ENCODE measurements around the gene TBXA2R. TPM values are rescaled to one million over a fixed set of nuclear protein-coding genes. Genes with fewer than 3 reads are reported as not detected.

Gene TBXA2R
- total and polyA plus RNA-seq, 2 of the 8 experiments (the other 6 are each of a cell fraction or from before 2014, with no cell fraction given) = 0.39 to 0.50 TPM

DNA sequence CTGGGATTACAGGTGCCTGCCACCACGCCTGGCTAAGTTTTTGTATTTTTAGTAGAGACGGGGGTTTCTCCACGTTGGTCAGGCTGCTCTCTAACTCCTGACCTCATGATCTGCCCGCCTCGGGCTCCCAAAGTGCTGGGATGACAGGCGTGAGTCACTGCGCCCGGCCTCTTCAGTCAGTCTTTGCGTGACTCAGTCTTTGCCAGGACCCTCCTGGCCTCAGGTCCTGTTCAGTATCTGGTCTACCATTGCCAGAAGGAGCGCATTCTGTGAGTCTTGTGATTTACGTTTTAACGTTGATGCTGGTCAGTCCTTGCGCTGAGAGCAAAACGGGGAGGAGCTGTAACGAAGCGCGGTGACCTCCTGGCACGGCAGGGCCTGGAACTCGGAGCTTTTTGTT, 41.5 kb downstream of the TBXA2R start:
- H3K4me1 ChIP-seq (replicated peaks in 1 of 4; ENCODE audit: control insufficient read depth in 3 of 4, insufficient read depth in 4 of 4, low read length in 3 of 4) = no peaks in the 10 kb centered on the region
- H4K20me1 ChIP-seq (replicated peaks in 1 of 2; ENCODE audit: control insufficient read depth in 1 of 2, insufficient read depth in 2 of 2, low read length in 2 of 2) = no peaks in the 10 kb centered on the region
- no peak overlapping the region for H3K4me2 ChIP-seq (ENCODE audit: insufficient read depth in 1 of 2, low read depth in 2 of 2, low read length in 2 of 2)
- no peak overlapping the region for H2BK12ac ChIP-seq (ENCODE audit: low read depth, low read length)
- no peaks in the 10 kb centered on the region for H3K79me2 ChIP-seq (ENCODE audit: control insufficient read depth in 1 of 2, insufficient read depth in 2 of 2, low read length in 2 of 2)
- no peaks in the 10 kb centered on the region for H3K36me3 ChIP-seq (ENCODE audit: control insufficient read depth in 2 of 4, insufficient read depth in 4 of 4, low read length in 3 of 4)
- no peak overlapping the region for H2BK120ac ChIP-seq (replicated peaks; ENCODE audit: low read depth, low read length)
- no peak overlapping the region for H3K18ac ChIP-seq (ENCODE audit: extremely low read depth, low read length)
- H3K9me3 ChIP-seq (ENCODE audit: insufficient read depth in 2 of 2, low read depth in 1 of 2, low read length in 1 of 2) = no peaks in the 10 kb centered on the region
- no peak overlapping the region for H2AFZ ChIP-seq (ENCODE audit: low read length)
- no peak overlapping the region for H4K8ac ChIP-seq (ENCODE audit: extremely low read depth, insufficient read depth, low read length)
- POLR2A ChIA-PET (ENCODE audit: partially characterized antibody) = interaction anchor here (0.7 kb wide), 1 partner anchor 17 kb away, joined by 4 read pairs; no protein-coding TSS in a partner anchor
- H3K56ac ChIP-seq (replicated peaks; ENCODE audit: insufficient read length, low read depth, low read length) = no peak overlapping the region
- peaks cover 0 to 7% (median 0%) of the 10 kb centered on the region in 4 experiments; a peak in 1 of 7 replicates for H3K27me3 ChIP-seq (replicated peaks in 1 of 4; ENCODE audit: control insufficient read depth in 3 of 4, extremely low read depth in 1 of 4, insufficient read depth in 3 of 4, low read length in 3 of 4)
- H3K79me1 ChIP-seq (ENCODE audit: low read depth, low read length) = no peaks in the 10 kb centered on the region
- no peak overlapping the region for H3K9ac ChIP-seq (replicated peaks in 1 of 4; ENCODE audit: extremely low read depth in 1 of 4, low read depth in 3 of 4, low read length in 3 of 4)
- no peak overlapping the region for H2AK5ac ChIP-seq (ENCODE audit: low read depth, low read length)
- no peak for FAIRE-seq
- WGBS, 2 experiments (ENCODE audit: extremely low coverage in 1 of 2, insufficient coverage in 1 of 2, insufficient read length in 1 of 2, insufficient replicate concordance in 2 of 2, low coverage in 1 of 2, low lambda C conversion rate in 2 of 2, missing lambda C conversion rate in 1 of 2) = 92% methylated on average over 19 of the region's 19 CpGs; no CpG with 5 or more reads in 1 of the 2 experiments
- no peak overlapping the region for H3K23ac ChIP-seq (ENCODE audit: insufficient read length)
- no peak overlapping the region for H3K14ac ChIP-seq (ENCODE audit: insufficient read length)
- no peak overlapping the region for H4K91ac ChIP-seq (replicated peaks; ENCODE audit: insufficient read length, low read length)
- no peaks in the 10 kb centered on the region for H3K23me2 ChIP-seq (ENCODE audit: low read depth, low read length)
- H3K27ac ChIP-seq (ENCODE audit: low read depth, low read length) = no peak overlapping the region
- H4K5ac ChIP-seq (ENCODE audit: insufficient read length, low read depth, low read length) = no peak overlapping the region
- H2BK15ac ChIP-seq (ENCODE audit: low read length) = no peak overlapping the region
- DNase-seq (ENCODE audit: low read depth in 1 of 2, low spot score in 2 of 2) = no peak
- no peak overlapping the region for H3K4ac ChIP-seq (replicated peaks; ENCODE audit: insufficient read length, low read depth, low read length)
- no peak overlapping the region for H2BK5ac ChIP-seq (ENCODE audit: low read depth, low read length)
- H3K4me3 ChIP-seq (ENCODE audit: extremely low read depth in 1 of 4, insufficient read depth in 2 of 4, low read depth in 3 of 4, low read length in 4 of 4) = no peak overlapping the region
- TF ChIP-seq RAD21 (IDR thresholded peaks at IDR 0.05 in 1 of 2, conservative IDR thresholded peaks at IDR 0.05 in 1 of 2; ENCODE audit: low read depth in 2 of 2, low read length in 2 of 2) = no peak
- TF ChIP-seq TBP (IDR thresholded peaks at IDR 0.05; ENCODE audit: low read depth, low read length) = no peak
- TF ChIP-seq CHD2 (IDR thresholded peaks at IDR 0.05; ENCODE audit: low read length) = no peak
- TF ChIP-seq KDM4A (IDR thresholded peaks at IDR 0.05; ENCODE audit: low read depth, low read length, severe bottlenecking) = no peak
- TF ChIP-seq SP2 (IDR thresholded peaks at IDR 0.05; ENCODE audit: low read length) = no peak
- TF ChIP-seq SAP30 (IDR thresholded peaks at IDR 0.05; ENCODE audit: insufficient read depth, insufficient replicate concordance, low read length) = no peak
- TF ChIP-seq RNF2 (IDR thresholded peaks at IDR 0.05; ENCODE audit: borderline replicate concordance, low read depth, low read length, missing control alignments, poor library complexity, severe bottlenecking) = no peak
- TF ChIP-seq MAX (IDR thresholded peaks at IDR 0.05) = no peak
- no peak for TF ChIP-seq SIX5 (IDR thresholded peaks at IDR 0.05; ENCODE audit: low read depth, low read length)
- no peak for TF ChIP-seq SIRT6 (IDR thresholded peaks at IDR 0.05; ENCODE audit: low read length)
- TF ChIP-seq TAF1 (IDR thresholded peaks at IDR 0.05; ENCODE audit: low read depth, low read length) = no peak
- no peak overlapping the region for H2BK20ac ChIP-seq (ENCODE audit: low read length)
- CTCF ChIA-PET (ENCODE audit: partially characterized antibody) = interaction anchor here (0.8 to 1.8 kb wide), 4 partner anchors 10 to 48 kb away, joined by 3 to 8 read pairs (median 4); no protein-coding TSS in a partner anchor
